HepG2 (cell line): ENCODE measurements around the gene BRD1. TPM values are rescaled to one million over a fixed set of nuclear protein-coding genes. Genes with fewer than 3 reads are reported as not detected.

ENCODE experiments used
- CAMTA2 ChIP-seq: sonication (generic); formaldehyde crosslinking; IDR thresholded peaks from 2 replicates; pipeline ENCODE4 v1.4.0; 2020; ENCODE audit warnings: mild to moderate bottlenecking, missing genetic modification reagents, borderline replicate concordance
- FOXC1 ChIP-seq: sonication (generic); formaldehyde crosslinking; IDR thresholded peaks from 2 replicates; pipeline ENCODE4 v1.8.0; 2022; ENCODE audit warnings: mild to moderate bottlenecking, missing genetic modification reagents, borderline replicate concordance
- NR2F6 ChIP-seq, 2 experiments: IDR thresholded peaks; 2 replicates each; pipeline ENCODE4 v1.6.1; 2016; ENCODE audit warnings: antibody characterized with exemption in 1 of 2, mild to moderate bottlenecking in 1 of 2
- PHF8 ChIP-seq: sonication (generic); formaldehyde crosslinking; IDR thresholded peaks from 2 replicates; pipeline ENCODE4 v1.5.0; 2020; ENCODE audit warnings: missing genetic modification reagents
- RXRA ChIP-seq: sonication (generic); formaldehyde crosslinking; IDR thresholded peaks from 2 replicates; pipeline ENCODE4 v1.5.1; 2020; ENCODE audit warnings: missing genetic modification reagents
- RXRB ChIP-seq: IDR thresholded peaks from 2 replicates; pipeline ENCODE4 v1.6.1; 2016; ENCODE audit warnings: borderline replicate concordance, missing genetic modification reagents, missing compliant biosample characterization
- SIN3B ChIP-seq: fragments of 150-350 bp; IDR thresholded peaks from 2 replicates; pipeline ENCODE4 v1.6.1; 2014; ENCODE audit warnings: low read length
- SUZ12 ChIP-seq: fragments of 150-350 bp; IDR thresholded peaks from 2 replicates; pipeline ENCODE4 v1.6.1; 2014; ENCODE audit warnings: low read depth, low read length
- ZNF207 ChIP-seq: fragments of 450-650 bp; IDR thresholded peaks from 2 replicates; pipeline ENCODE4 v1.6.1; 2016; ENCODE audit warnings: antibody characterized with exemption, borderline replicate concordance
- ZNF251 ChIP-seq: sonication (generic); formaldehyde crosslinking; IDR thresholded peaks from 2 replicates; pipeline ENCODE4 v1.9.0; 2021; ENCODE audit warnings: mild to moderate bottlenecking, missing genetic modification reagents
- ZNF292 ChIP-seq: sonication (generic); formaldehyde crosslinking; IDR thresholded peaks from 2 replicates; pipeline ENCODE4 v1.8.1; 2022; ENCODE audit warnings: mild to moderate bottlenecking, low read depth, missing genetic modification reagents, borderline replicate concordance
- ZNF44 ChIP-seq: sonication (generic); formaldehyde crosslinking; IDR thresholded peaks from 2 replicates; pipeline ENCODE4 v1.5.1; 2020; ENCODE audit warnings: mild to moderate bottlenecking, missing genetic modification reagents
- ZNF546 ChIP-seq: sonication (generic); formaldehyde crosslinking; conservative IDR thresholded peaks from 2 replicates; pipeline ENCODE4 v1.8.1; 2023; ENCODE audit warnings: mild to moderate bottlenecking, missing genetic modification reagents
- ZNF562 ChIP-seq: sonication (generic); formaldehyde crosslinking; IDR thresholded peaks from 2 replicates; pipeline ENCODE4 v1.8.0; 2022; ENCODE audit warnings: missing genetic modification reagents, borderline replicate concordance
- ZNF605 ChIP-seq: sonication (generic); formaldehyde crosslinking; IDR thresholded peaks from 2 replicates; pipeline ENCODE4 v1.8.0; 2022; ENCODE audit warnings: mild to moderate bottlenecking, missing genetic modification reagents
- ZNF709 ChIP-seq: sonication (generic); formaldehyde crosslinking; IDR thresholded peaks from 2 replicates; pipeline ENCODE4 v1.5.0; 2020; ENCODE audit warnings: mild to moderate bottlenecking, missing genetic modification reagents
- polyA plus RNA-seq, 8 experiments: library from polyadenylated mRNA; depleted of rRNA in 3 of 8; stranded (reverse) in 7 of 8; unstranded in 1 of 8; fragments of >200 nt; fragmentation: Illumina TruSeq in 4 of 8; extraction: Trizol in 4 of 8; gene quantifications; 2 replicates each; pipeline versions ENCODE4 v1.2.1 to v1.2.3, GENCODE V29; 2011 to 2016; ENCODE audit warnings: low read depth in 4 of 8, missing spikeins in 1 of 8, mixed read lengths in 1 of 8; ENCODE audit not compliant: insufficient read depth in 1 of 8
- total RNA-seq, 5 experiments: library from RNA; depleted of rRNA; stranded (reverse); fragments of >200 nt; fragmentation: Illumina TruSeq; extraction: Trizol; gene quantifications; 2 replicates each; pipeline ENCODE4 v1.2.3, GENCODE V29; 2016; ENCODE audit warnings: low read depth in 1 of 5
- TF ChIP-seq, protein P1 (sequence below): sonication (generic); formaldehyde crosslinking; IDR thresholded peaks from 2 replicates; pipeline ENCODE4 v1.4.0; 2020; ENCODE audit warnings: mild to moderate bottlenecking, missing genetic modification reagents, borderline replicate concordance
- TF ChIP-seq, protein P2 (sequence below): IDR thresholded peaks from 2 replicates; pipeline ENCODE4 v1.6.1; 2016; ENCODE audit warnings: low read depth, control low read depth
- TF ChIP-seq, protein P3 (sequence below): sonication (generic); formaldehyde crosslinking; conservative IDR thresholded peaks from 2 replicates; pipeline ENCODE4 v1.4.0; 2020; ENCODE audit warnings: missing genetic modification reagents
- TF ChIP-seq, protein P4 (sequence below): sonication (generic); formaldehyde crosslinking; IDR thresholded peaks from 2 replicates; pipeline ENCODE4 v1.5.0; 2020; ENCODE audit warnings: mild to moderate bottlenecking, missing genetic modification reagents
- TF ChIP-seq, protein P5 (sequence below): sonication (generic); formaldehyde crosslinking; IDR thresholded peaks from 2 replicates; pipeline ENCODE4 v1.8.0; 2022; ENCODE audit warnings: low read depth, missing genetic modification reagents

Gene BRD1
- total and polyA plus RNA-seq, 2 of the 13 experiments (the other 11 are each of a cell fraction or from before 2014, with no cell fraction given): 5.1 to 12.0 TPM

DNA sequence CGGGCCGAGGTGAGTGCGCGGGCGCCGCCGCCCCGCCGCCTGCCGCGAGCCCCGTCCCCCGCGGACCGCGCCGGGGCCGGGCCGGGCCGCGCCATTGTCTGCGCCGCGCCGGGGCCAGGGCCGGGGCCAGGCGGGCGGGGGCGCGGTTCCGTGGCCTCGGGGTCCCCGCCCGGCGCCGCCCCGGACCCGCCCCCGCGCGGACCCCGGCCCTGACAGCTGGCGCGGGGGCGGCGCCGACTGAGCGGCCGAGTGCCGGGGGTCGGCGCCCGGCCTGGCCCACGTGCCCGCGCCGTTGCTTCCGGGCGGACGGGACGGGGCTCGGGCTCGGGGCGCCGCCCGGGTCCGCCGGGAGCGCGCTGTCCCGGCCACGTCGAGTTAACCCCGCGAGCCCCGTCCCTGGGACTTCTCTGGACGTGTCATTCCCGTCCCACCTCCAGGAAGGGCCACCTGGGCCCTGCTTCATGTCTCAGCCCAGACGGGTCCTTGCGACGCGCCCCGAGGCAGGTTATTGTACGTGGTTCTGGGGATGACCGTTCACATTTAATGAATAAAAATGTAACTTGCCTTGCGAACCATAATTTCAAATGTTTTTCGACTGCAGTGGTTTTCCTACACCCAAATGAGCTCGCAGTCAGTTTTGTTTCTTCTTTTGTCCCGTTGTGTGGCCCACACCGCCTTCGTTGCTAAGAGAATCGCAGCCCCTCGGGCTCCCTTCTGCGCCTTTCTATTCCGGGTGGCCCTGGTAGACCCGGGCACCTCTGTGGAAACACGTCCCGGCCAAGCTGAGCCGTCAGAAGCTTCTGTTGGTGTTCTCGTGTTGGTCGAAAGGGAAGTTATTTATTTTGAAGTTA lies 26.5 kb upstream of the BRD1 start (continued):
- no peak for TF ChIP-seq ZNF44 (CRISPR knock-in tag)
- peak; percentile 42; the same call in 1 of the 2 replicates for TF ChIP-seq PHF8
- no peak for TF ChIP-seq ZNF562 (CRISPR knock-in tag)
- no peak for TF ChIP-seq SIN3B
- TF ChIP-seq SUZ12: no peak
- no peak for TF ChIP-seq ZNF546
- no peak for TF ChIP-seq ZNF605 (CRISPR knock-in tag)
- TF ChIP-seq RXRA (CRISPR knock-in tag): no peak
- TF ChIP-seq, protein P1, sequence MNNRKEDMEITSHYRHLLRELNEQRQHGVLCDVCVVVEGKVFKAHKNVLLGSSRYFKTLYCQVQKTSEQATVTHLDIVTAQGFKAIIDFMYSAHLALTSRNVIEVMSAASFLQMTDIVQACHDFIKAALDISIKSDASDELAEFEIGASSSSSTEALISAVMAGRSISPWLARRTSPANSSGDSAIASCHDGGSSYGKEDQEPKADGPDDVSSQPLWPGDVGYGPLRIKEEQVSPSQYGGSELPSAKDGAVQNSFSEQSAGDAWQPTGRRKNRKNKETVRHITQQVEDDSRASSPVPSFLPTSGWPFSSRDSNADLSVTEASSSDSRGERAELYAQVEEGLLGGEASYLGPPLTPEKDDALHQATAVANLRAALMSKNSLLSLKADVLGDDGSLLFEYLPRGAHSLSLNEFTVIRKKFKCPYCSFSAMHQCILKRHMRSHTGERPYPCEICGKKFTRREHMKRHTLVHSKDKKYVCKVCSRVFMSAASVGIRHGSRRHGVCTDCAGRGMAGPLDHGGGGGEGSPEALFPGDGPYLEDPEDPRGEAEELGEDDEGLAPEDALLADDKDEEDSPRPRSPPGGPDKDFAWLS (CRISPR knock-in tag): no peak
- TF ChIP-seq, protein P2, sequence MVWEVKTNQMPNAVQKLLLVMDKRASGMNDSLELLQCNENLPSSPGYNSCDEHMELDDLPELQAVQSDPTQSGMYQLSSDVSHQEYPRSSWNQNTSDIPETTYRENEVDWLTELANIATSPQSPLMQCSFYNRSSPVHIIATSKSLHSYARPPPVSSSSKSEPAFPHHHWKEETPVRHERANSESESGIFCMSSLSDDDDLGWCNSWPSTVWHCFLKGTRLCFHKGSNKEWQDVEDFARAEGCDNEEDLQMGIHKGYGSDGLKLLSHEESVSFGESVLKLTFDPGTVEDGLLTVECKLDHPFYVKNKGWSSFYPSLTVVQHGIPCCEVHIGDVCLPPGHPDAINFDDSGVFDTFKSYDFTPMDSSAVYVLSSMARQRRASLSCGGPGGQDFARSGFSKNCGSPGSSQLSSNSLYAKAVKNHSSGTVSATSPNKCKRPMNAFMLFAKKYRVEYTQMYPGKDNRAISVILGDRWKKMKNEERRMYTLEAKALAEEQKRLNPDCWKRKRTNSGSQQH (CRISPR knock-in tag): no peak
- no peak for TF ChIP-seq ZNF207
- TF ChIP-seq ZNF709 (CRISPR knock-in tag): no peak
- TF ChIP-seq, protein P3, sequence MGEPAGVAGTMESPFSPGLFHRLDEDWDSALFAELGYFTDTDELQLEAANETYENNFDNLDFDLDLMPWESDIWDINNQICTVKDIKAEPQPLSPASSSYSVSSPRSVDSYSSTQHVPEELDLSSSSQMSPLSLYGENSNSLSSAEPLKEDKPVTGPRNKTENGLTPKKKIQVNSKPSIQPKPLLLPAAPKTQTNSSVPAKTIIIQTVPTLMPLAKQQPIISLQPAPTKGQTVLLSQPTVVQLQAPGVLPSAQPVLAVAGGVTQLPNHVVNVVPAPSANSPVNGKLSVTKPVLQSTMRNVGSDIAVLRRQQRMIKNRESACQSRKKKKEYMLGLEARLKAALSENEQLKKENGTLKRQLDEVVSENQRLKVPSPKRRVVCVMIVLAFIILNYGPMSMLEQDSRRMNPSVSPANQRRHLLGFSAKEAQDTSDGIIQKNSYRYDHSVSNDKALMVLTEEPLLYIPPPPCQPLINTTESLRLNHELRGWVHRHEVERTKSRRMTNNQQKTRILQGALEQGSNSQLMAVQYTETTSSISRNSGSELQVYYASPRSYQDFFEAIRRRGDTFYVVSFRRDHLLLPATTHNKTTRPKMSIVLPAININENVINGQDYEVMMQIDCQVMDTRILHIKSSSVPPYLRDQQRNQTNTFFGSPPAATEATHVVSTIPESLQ (CRISPR knock-in tag): no peak
- TF ChIP-seq NR2F6 (IDR thresholded peaks at IDR 0.05): no peak
- TF ChIP-seq NR2F6 (CRISPR knock-in tag; IDR thresholded peaks at IDR 0.05): no peak
- no peak for TF ChIP-seq ZNF251 (CRISPR knock-in tag)
- no peak for TF ChIP-seq CAMTA2 (CRISPR knock-in tag)
- no peak for TF ChIP-seq RXRB
- TF ChIP-seq FOXC1 (CRISPR knock-in tag): no peak
- TF ChIP-seq, protein P4, sequence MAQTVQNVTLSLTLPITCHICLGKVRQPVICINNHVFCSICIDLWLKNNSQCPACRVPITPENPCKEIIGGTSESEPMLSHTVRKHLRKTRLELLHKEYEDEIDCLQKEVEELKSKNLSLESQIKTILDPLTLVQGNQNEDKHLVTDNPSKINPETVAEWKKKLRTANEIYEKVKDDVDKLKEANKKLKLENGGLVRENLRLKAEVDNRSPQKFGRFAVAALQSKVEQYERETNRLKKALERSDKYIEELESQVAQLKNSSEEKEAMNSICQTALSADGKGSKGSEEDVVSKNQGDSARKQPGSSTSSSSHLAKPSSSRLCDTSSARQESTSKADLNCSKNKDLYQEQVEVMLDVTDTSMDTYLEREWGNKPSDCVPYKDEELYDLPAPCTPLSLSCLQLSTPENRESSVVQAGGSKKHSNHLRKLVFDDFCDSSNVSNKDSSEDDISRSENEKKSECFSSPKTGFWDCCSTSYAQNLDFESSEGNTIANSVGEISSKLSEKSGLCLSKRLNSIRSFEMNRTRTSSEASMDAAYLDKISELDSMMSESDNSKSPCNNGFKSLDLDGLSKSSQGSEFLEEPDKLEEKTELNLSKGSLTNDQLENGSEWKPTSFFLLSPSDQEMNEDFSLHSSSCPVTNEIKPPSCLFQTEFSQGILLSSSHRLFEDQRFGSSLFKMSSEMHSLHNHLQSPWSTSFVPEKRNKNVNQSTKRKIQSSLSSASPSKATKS (CRISPR knock-in tag): no peak
- TF ChIP-seq, protein P5, sequence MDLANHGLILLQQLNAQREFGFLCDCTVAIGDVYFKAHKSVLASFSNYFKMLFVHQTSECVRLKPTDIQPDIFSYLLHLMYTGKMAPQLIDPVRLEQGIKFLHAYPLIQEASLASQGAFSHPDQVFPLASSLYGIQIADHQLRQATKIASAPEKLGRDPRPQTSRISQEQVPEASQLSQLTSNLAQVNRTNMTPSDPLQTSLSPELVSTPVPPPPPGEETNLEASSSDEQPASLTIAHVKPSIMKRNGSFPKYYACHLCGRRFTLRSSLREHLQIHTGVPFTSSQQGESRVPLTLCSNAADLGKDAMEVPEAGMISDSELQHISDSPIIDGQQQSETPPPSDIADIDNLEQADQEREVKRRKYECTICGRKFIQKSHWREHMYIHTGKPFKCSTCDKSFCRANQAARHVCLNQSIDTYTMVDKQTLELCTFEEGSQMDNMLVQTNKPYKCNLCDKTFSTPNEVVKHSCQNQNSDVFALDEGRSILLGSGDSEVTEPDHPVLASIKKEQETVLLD: peak; percentile 27; the same call in 1 of the 2 replicates
- TF ChIP-seq ZNF292 (CRISPR knock-in tag): no peak
